DND-41 (cell line): Measurements from ENCODE around the gene SLC25A18.

Experiments used
- EZH2 ChIP-seq: IDR thresholded peaks from 3 replicates; pipeline ENCODE4 v1.6.1; 2012; ENCODE audit warnings: borderline replicate concordance, low read depth, mild to moderate bottlenecking, moderate library complexity, low read length, inconsistent platforms; ENCODE audit not compliant: severe bottlenecking
- TF ChIP-seq, protein P1 (sequence below): IDR thresholded peaks from 2 replicates; pipeline ENCODE4 v1.5.1; 2012; ENCODE audit warnings: borderline replicate concordance, low read length, moderate library complexity, mild to moderate bottlenecking; ENCODE audit not compliant: poor library complexity, severe bottlenecking; ENCODE audit errors: extremely low read depth

DNA sequence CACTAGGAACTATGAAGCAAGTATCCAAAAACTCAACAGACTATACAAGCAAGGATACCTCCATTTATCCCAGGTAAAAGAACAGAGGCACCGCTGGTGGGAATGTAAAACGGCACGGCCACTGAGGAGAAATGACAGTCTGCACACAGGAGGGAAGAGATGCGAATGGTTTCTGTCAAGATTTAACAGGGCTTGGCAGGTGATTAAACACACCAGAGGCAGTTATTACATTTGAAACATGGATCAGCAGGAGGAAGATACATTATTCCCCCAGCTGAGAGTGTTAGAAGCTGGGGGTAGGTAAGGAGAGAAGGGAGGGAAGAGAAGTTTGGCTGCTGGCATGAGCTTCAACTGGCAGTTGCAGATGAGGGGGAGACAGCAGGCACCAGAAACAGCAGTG lies 35.0 kb downstream of the SLC25A18 start:
- TF ChIP-seq, protein P1, sequence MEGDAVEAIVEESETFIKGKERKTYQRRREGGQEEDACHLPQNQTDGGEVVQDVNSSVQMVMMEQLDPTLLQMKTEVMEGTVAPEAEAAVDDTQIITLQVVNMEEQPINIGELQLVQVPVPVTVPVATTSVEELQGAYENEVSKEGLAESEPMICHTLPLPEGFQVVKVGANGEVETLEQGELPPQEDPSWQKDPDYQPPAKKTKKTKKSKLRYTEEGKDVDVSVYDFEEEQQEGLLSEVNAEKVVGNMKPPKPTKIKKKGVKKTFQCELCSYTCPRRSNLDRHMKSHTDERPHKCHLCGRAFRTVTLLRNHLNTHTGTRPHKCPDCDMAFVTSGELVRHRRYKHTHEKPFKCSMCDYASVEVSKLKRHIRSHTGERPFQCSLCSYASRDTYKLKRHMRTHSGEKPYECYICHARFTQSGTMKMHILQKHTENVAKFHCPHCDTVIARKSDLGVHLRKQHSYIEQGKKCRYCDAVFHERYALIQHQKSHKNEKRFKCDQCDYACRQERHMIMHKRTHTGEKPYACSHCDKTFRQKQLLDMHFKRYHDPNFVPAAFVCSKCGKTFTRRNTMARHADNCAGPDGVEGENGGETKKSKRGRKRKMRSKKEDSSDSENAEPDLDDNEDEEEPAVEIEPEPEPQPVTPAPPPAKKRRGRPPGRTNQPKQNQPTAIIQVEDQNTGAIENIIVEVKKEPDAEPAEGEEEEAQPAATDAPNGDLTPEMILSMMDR = no peak
- TF ChIP-seq EZH2 = no peak
